ENCODE data around the gene B3GALT6.

The B3GALT6 gene

GRCh38 chr1:1215881-1216605, 16.0 kb upstream of the B3GALT6 start:
- in situ Hi-C loops (cut with MboI; ENCODE audit: low sequenced_read_pairs), result no loop called here

GRCh38 chr1:1216770-1217620, 15.0 kb upstream of the B3GALT6 start:
- in situ Hi-C loops (cut with MboI; ENCODE audit: low sequenced_read_pairs), result no loop called here

GRCh38 chr1:1217621-1218523, 14.2 kb upstream of the B3GALT6 start:
- in situ Hi-C loops (cut with MboI; ENCODE audit: low sequenced_read_pairs), result no loop called here

GRCh38 chr1:1218524-1219200, 13.4 kb upstream of the B3GALT6 start:
- in situ Hi-C loops (cut with MboI; ENCODE audit: low sequenced_read_pairs), result no loop called here

GRCh38 chr1:1219341-1219740, 12.7 kb upstream of the B3GALT6 start:
- in situ Hi-C loops (cut with MboI; ENCODE audit: low sequenced_read_pairs), result no loop called here

- in situ Hi-C loops (cut with MboI; ENCODE audit: low sequenced_read_pairs), result no loop called here
Observed at GRCh38 chr1:1220197-1220596, 11.8 kb upstream of the B3GALT6 start.

GRCh38 chr1:1221887-1222574, 10.0 kb upstream of the B3GALT6 start:
- in situ Hi-C loops (cut with MboI; ENCODE audit: low sequenced_read_pairs), result no loop called here

- in situ Hi-C loops (cut with MboI; ENCODE audit: low sequenced_read_pairs), result no loop called here
Observed at GRCh38 chr1:1222575-1223225, 9.3 kb upstream of the B3GALT6 start.

- in situ Hi-C loops (cut with MboI; ENCODE audit: low sequenced_read_pairs), result no loop called here
Observed at GRCh38 chr1:1223321-1223720, 8.7 kb upstream of the B3GALT6 start.

- in situ Hi-C loops (cut with MboI; ENCODE audit: low sequenced_read_pairs), result no loop called here
Observed at GRCh38 chr1:1223891-1224290, 8.1 kb upstream of the B3GALT6 start.

- in situ Hi-C loops (cut with MboI; ENCODE audit: low sequenced_read_pairs), result no loop called here
Observed at GRCh38 chr1:1225238-1225845, 6.7 kb upstream of the B3GALT6 start.

GRCh38 chr1:1225913-1226312, 6.1 kb upstream of the B3GALT6 start:
- in situ Hi-C loops (cut with MboI; ENCODE audit: low sequenced_read_pairs), result no loop called here

- in situ Hi-C loops (cut with MboI; ENCODE audit: low sequenced_read_pairs), result no loop called here
Observed at GRCh38 chr1:1226566-1227362, 5.3 kb upstream of the B3GALT6 start.

- in situ Hi-C loops (cut with MboI; ENCODE audit: low sequenced_read_pairs), result no loop called here
Observed at GRCh38 chr1:1227386-1227785, 4.7 kb upstream of the B3GALT6 start.

GRCh38 chr1:1228187-1228586, 3.9 kb upstream of the B3GALT6 start:
- in situ Hi-C loops (cut with MboI; ENCODE audit: low sequenced_read_pairs), result no loop called here

- in situ Hi-C loops (cut with MboI; ENCODE audit: low sequenced_read_pairs), result no loop called here
Observed at GRCh38 chr1:1228596-1229321, 3.3 kb upstream of the B3GALT6 start.

GRCh38 chr1:1229770-1230169, 2.3 kb upstream of the B3GALT6 start:
- in situ Hi-C loops (cut with MboI; ENCODE audit: low sequenced_read_pairs), result no loop called here
